GM12875 (cell line): ENCODE data around the gene USP5.

ENCODE experiments used
- H3K4me3 ChIP-seq: one replicate; pipeline ENCODE4 v1.5.1; 2011; ENCODE audit warnings: low read depth, low read length, control low read depth
- TF ChIP-seq, protein P1 (sequence below): IDR thresholded peaks from 2 replicates; pipeline ENCODE4 v1.5.1; 2011; ENCODE audit warnings: low read depth, mild to moderate bottlenecking, control low read depth, inconsistent platforms, low read length, moderate library complexity, borderline replicate concordance; ENCODE audit not compliant: insufficient read depth

Gene USP5

DNA sequence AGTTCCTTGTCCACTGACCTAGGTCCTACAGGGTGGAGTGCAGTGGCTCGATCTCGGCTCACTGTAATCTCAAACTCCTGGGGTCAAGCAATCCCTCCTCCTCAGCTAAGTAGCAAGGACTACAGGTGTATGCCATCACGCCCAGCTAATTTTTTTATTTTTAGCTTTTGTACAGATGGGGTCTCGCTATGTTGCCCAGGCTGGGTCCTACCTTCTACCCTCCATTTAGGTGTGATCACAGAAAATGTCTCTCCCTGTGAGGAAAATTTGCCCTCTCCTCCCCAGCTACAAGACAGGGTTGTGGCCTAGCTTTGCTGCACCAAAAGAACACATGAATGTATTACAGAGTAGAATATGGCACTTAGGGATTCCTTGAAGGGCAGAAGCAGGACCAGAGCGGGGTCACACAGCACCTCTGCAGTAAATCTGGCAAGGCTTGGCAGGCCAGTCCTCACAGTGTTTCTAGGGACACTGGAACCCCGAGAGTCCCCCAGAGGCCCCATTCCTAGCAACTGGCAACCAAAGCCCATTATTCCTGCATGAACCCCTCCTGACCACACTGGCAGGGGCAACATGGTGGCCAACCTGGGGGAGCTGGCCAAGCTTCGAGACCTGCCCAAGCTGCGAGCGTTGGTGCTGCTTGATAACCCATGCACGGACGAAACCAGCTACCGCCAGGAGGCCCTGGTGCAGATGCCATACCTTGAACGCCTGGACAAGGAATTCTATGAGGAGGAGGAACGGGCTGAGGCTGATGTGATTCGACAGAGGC, 60.4 kb downstream of the USP5 start:
- TF ChIP-seq, protein P1, sequence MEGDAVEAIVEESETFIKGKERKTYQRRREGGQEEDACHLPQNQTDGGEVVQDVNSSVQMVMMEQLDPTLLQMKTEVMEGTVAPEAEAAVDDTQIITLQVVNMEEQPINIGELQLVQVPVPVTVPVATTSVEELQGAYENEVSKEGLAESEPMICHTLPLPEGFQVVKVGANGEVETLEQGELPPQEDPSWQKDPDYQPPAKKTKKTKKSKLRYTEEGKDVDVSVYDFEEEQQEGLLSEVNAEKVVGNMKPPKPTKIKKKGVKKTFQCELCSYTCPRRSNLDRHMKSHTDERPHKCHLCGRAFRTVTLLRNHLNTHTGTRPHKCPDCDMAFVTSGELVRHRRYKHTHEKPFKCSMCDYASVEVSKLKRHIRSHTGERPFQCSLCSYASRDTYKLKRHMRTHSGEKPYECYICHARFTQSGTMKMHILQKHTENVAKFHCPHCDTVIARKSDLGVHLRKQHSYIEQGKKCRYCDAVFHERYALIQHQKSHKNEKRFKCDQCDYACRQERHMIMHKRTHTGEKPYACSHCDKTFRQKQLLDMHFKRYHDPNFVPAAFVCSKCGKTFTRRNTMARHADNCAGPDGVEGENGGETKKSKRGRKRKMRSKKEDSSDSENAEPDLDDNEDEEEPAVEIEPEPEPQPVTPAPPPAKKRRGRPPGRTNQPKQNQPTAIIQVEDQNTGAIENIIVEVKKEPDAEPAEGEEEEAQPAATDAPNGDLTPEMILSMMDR = no peak
- no peak overlapping the region for H3K4me3 ChIP-seq

DNA sequence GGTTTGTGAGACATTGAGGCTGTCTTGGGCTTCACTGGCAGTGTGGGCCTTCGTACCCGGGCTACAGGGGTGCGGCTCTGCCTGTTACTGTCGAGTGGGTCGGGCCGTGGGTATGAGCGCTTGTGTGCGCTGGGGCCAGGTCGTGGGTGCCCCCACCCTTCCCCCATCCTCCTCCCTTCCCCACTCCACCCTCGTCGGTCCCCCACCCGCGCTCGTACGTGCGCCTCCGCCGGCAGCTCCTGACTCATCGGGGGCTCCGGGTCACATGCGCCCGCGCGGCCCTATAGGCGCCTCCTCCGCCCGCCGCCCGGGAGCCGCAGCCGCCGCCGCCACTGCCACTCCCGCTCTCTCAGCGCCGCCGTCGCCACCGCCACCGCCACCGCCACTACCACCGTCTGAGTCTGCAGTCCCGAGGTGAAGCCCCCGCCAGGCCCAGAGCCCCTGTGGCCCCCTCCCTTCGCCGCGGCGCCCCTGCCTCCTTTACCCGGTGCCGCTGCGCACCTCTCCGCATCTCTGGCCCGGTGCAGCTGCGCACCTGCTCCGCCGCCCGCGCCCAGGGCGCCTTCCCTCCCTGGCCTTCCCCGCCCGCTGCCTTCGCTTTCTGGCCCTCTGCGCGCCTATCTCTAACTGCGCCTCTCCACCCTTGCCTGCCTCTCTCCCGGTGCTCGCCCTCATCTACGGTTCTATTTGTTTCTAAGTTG, 62.4 kb downstream of the USP5 start, which contains the start of gene ENO2:
TSS of gene ENO2 (plus strand) at position 335 of the 701 bp plus-strand sequence. CDS start 1,253 bp downstream, outside the sequence.
- TF ChIP-seq, protein P1 = no peak
- H3K4me3 ChIP-seq = peak within 1 kb of the TSS; percentile 78

DNA sequence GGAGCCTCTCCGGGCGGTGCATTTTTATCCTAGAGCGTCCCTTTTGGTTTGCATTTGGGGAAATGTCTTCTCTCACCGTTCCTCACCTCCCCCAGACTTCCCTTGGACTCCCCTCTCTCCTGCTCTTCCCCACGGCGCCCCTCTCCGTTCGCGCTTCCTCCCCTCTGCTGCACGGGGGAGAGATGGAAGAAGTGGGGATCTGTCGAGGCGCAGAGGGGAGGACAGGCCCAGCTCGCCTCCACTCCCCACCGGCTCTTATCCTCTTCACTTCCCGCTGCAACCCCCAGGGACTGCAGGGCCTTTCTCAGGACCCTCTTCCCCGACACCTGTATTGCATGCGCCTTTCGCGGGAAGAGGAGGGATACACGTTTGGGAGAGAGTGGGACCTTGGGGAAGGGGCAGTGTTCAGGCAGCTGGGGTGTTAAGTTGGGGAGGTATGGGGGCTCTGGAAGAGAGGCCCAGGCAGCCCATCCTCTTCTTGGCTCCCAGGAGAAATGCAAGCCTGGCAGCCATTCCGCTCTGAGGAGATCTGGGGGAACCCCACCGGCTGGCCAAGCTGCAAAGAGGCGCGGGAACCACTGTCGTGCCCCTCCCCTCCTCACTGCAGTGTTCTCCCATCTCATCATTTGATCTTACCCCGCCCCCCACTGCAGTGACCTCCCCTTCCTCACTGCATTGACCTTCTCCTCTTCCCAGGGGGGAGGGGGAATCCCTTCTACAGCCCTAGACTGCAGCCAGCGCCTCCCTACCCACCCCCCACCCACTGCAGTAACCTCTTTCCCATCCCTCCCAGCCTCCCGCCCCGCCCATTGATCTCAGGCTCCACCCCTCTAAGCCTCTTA, 63.2 kb downstream of the USP5 start:
- H3K4me3 ChIP-seq = peak overlapping the region; percentile 78
- TF ChIP-seq, protein P1 = no peak

DNA sequence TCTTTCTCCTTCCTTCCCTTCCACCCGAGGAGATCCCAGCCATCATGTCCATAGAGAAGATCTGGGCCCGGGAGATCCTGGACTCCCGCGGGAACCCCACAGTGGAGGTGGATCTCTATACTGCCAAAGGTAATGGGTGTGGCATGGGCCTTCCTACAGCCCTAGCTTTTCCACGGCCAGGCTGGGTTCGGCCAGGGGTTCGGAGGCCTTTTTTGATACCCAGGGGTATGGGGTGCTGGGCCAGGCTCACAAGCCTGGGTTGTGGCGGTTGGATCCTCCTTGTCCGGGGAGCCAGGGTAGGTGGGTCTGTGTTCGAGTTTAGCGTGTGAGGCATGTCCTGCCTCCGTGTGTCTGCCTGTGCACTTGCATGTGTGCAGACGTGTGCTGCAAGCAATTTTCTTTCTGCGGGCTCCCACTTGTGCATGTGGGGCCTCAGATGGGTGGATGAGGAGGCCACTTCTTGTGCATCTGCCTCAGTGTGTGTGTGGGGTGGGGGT, 63.9 kb downstream of the USP5 start:
- no peak overlapping the region for H3K4me3 ChIP-seq
- TF ChIP-seq, protein P1 = no peak
